ENCODE measurements around the gene STXBP6.

GRCh38 chr14:24840204-24840893 lies 209.6 kb downstream of the STXBP6 start:
- TF ChIP-seq, protein P1, sequence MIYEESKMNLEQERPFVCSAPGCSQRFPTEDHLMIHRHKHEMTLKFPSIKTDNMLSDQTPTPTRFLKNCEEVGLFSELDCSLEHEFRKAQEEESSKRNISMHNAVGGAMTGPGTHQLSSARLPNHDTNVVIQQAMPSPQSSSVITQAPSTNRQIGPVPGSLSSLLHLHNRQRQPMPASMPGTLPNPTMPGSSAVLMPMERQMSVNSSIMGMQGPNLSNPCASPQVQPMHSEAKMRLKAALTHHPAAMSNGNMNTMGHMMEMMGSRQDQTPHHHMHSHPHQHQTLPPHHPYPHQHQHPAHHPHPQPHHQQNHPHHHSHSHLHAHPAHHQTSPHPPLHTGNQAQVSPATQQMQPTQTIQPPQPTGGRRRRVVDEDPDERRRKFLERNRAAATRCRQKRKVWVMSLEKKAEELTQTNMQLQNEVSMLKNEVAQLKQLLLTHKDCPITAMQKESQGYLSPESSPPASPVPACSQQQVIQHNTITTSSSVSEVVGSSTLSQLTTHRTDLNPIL (CRISPR knock-in tag; IDR thresholded peaks at IDR 0.05; ENCODE audit: low read depth), result no peak
- TF ChIP-seq ZFP3 (CRISPR knock-in tag; IDR thresholded peaks at IDR 0.05), result no peak
- TF ChIP-seq, protein P2, sequence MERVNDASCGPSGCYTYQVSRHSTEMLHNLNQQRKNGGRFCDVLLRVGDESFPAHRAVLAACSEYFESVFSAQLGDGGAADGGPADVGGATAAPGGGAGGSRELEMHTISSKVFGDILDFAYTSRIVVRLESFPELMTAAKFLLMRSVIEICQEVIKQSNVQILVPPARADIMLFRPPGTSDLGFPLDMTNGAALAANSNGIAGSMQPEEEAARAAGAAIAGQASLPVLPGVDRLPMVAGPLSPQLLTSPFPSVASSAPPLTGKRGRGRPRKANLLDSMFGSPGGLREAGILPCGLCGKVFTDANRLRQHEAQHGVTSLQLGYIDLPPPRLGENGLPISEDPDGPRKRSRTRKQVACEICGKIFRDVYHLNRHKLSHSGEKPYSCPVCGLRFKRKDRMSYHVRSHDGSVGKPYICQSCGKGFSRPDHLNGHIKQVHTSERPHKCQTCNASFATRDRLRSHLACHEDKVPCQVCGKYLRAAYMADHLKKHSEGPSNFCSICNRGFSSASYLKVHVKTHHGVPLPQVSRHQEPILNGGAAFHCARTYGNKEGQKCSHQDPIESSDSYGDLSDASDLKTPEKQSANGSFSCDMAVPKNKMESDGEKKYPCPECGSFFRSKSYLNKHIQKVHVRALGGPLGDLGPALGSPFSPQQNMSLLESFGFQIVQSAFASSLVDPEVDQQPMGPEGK (CRISPR knock-in tag; IDR thresholded peaks at IDR 0.05; ENCODE audit: borderline replicate concordance), result no peak
- TF ChIP-seq ARNTL (CRISPR knock-in tag; IDR thresholded peaks at IDR 0.05; ENCODE audit: borderline replicate concordance, low read depth), result no peak
- no peak for TF ChIP-seq ZFP30 (CRISPR knock-in tag; IDR thresholded peaks at IDR 0.05)
- TF ChIP-seq ZNF70 (CRISPR knock-in tag; IDR thresholded peaks at IDR 0.05), result no peak
- no peak for TF ChIP-seq BACH2 (CRISPR knock-in tag; IDR thresholded peaks at IDR 0.05; ENCODE audit: borderline replicate concordance)
